Measurements from ENCODE around the gene C11orf87. TPM values are rescaled to one million over a fixed set of nuclear protein-coding genes. Genes with fewer than 3 reads are reported as not detected.

Gene C11orf87
- total RNA-seq, 2 experiments from 2014 or later: not detected

- no peak overlapping the region for H3K4me2 ChIP-seq (ENCODE audit: low read length)
- ChIA-PET CTCF (ENCODE audit: unreplicated experiment) (no interaction called here), POLR2A (no interaction called here)
- no peaks in the 10 kb centered on the region for H3K9me3 ChIP-seq (ENCODE audit: low read length)
- no TSS peak for BruUV-seq (replicated peaks)
- H3K4me1 ChIP-seq (ENCODE audit: insufficient read depth, low read length, poor library complexity, severe bottlenecking): no peaks in the 10 kb centered on the region
- no peak overlapping the region for H2AFZ ChIP-seq (ENCODE audit: low read length)
- TF ChIP-seq CTCF (conservative IDR thresholded peaks at IDR 0.05; ENCODE audit: low read length): no peak
- TF ChIP-seq EZH2phosphoT487 (IDR thresholded peaks at IDR 0.05; ENCODE audit: borderline replicate concordance, low read depth, low read length): no peak
- no peaks in the 10 kb centered on the region for H3K79me2 ChIP-seq (ENCODE audit: insufficient read depth, low read depth, low read length)
- no peaks in the 10 kb centered on the region for H3K36me3 ChIP-seq (ENCODE audit: insufficient read depth, low read length)
- intact Hi-C loops (cut with micrococcal nuclease; ENCODE audit: unreplicated experiment): no loop called here
- H3K27ac ChIP-seq (ENCODE audit: low read depth, low read length, poor library complexity, severe bottlenecking): no peak overlapping the region
- no peaks in the 10 kb centered on the region for H4K20me1 ChIP-seq (ENCODE audit: insufficient read depth, low read length)
- no peak for DNase-seq (ENCODE audit: low spot score)
- no peak overlapping the region for H3K4me3 ChIP-seq (ENCODE audit: low read depth, low read length, poor library complexity, severe bottlenecking)
- H3K9me2 ChIP-seq (ENCODE audit: insufficient read depth, low read length): no peaks in the 10 kb centered on the region
Observed at GRCh38 chr11:109401545-109401944, 20.4 kb upstream of the C11orf87 start.

DNA sequence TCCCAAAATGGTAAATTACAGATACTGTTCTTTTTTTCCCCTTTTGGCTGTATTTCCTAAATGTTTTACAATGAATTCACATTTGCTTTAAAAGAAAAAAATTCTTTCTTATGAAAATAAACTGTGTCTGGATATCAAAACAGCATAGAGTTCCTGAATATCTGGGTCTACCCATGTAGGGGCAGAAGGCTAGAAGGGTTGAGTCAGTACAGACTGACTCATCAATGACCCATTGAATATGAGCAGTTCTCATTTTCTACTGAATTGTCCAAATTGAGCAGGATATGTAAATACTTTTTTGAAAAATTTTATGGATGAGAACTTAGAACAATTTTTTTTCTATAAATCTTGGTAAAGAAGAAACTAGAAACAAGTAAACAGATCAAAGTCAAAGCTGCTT lies 16.3 kb upstream of the C11orf87 start:
- Histone ChIP-seq H2AFZ (ENCODE audit: low read length) (no peak overlapping the region), H3K36me3 (ENCODE audit: insufficient read depth, low read length) (no peaks in the 10 kb centered on the region), H3K9me2 (ENCODE audit: insufficient read depth, low read length) (no peaks in the 10 kb centered on the region), H3K9me3 (ENCODE audit: low read length) (no peaks in the 10 kb centered on the region), H3K79me2 (ENCODE audit: insufficient read depth, low read depth, low read length) (no peaks in the 10 kb centered on the region), H3K4me1 (ENCODE audit: insufficient read depth, low read length, poor library complexity, severe bottlenecking) (no peaks in the 10 kb centered on the region), H3K4me2 (ENCODE audit: low read length) (no peak overlapping the region), H3K4me3 (ENCODE audit: low read depth, low read length, poor library complexity, severe bottlenecking) (no peak overlapping the region), H3K27ac (ENCODE audit: low read depth, low read length, poor library complexity, severe bottlenecking) (no peak overlapping the region), H4K20me1 (ENCODE audit: insufficient read depth, low read length) (no peaks in the 10 kb centered on the region)
- ChIA-PET CTCF (ENCODE audit: unreplicated experiment) (no interaction called here), POLR2A (no interaction called here)
- no TSS peak for BruUV-seq (replicated peaks)
- intact Hi-C loops (cut with micrococcal nuclease; ENCODE audit: unreplicated experiment): no loop called here
- no peak for DNase-seq (ENCODE audit: low spot score)
- TF ChIP-seq CTCF (conservative IDR thresholded peaks at IDR 0.05; ENCODE audit: low read length): no peak
- TF ChIP-seq EZH2phosphoT487 (IDR thresholded peaks at IDR 0.05; ENCODE audit: borderline replicate concordance, low read depth, low read length): no peak

DNA sequence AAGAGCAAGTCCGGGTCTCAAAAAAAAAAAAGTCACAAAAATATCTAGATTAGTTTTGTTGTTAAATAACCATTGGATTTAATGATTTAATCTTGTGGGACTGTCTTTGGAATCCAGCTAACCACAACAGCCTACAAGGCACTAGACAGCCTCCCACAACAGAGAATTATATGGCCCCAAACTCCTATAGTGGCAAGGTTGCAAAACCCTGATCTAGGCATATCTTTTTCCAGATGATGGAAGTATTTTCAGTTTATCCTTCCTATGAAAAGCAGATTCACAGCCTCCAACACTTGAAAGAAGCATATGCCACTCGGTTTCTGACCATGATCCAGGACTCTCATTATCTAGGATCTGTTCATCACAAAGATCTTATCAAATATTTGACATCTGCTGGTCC lies 5.4 kb upstream of the C11orf87 start:
- no peaks in the 10 kb centered on the region for H3K36me3 ChIP-seq (ENCODE audit: insufficient read depth, low read length)
- POLR2A ChIA-PET: interaction anchor here (0.6 kb wide), 1 partner anchor 320 kb away, joined by 5 read pairs; no protein-coding TSS in a partner anchor

More for the DNA sequence above, 5.4 kb upstream of the C11orf87 start:
- H4K20me1 ChIP-seq (ENCODE audit: insufficient read depth, low read length): no peaks in the 10 kb centered on the region
- H3K4me3 ChIP-seq (ENCODE audit: low read depth, low read length, poor library complexity, severe bottlenecking): no peak overlapping the region
- no peaks in the 10 kb centered on the region for H3K9me3 ChIP-seq (ENCODE audit: low read length)
- H3K9me2 ChIP-seq (ENCODE audit: insufficient read depth, low read length): no peaks in the 10 kb centered on the region
- H3K27ac ChIP-seq (ENCODE audit: low read depth, low read length, poor library complexity, severe bottlenecking): no peak overlapping the region
- CTCF ChIA-PET (ENCODE audit: unreplicated experiment): no interaction called here
- no peak for DNase-seq (ENCODE audit: low spot score)
- no TSS peak for BruUV-seq (replicated peaks)
- H2AFZ ChIP-seq (ENCODE audit: low read length): no peak overlapping the region
- H3K4me2 ChIP-seq (ENCODE audit: low read length): no peak overlapping the region
- no peak for TF ChIP-seq EZH2phosphoT487 (IDR thresholded peaks at IDR 0.05; ENCODE audit: borderline replicate concordance, low read depth, low read length)
- TF ChIP-seq CTCF (conservative IDR thresholded peaks at IDR 0.05; ENCODE audit: low read length): no peak
- no peaks in the 10 kb centered on the region for H3K79me2 ChIP-seq (ENCODE audit: insufficient read depth, low read depth, low read length)
- H3K4me1 ChIP-seq (ENCODE audit: insufficient read depth, low read length, poor library complexity, severe bottlenecking): no peaks in the 10 kb centered on the region
- intact Hi-C loops (cut with micrococcal nuclease; ENCODE audit: unreplicated experiment): no loop called here
